Skeletal muscle tissue (tissue), 4 donors: ENCODE data around the gene NANOG. TPM values are rescaled to one million over a fixed set of nuclear protein-coding genes. Genes with fewer than 3 reads are reported as not detected.
"Not testable (repeated sequence)": the region's sequence is repeated elsewhere in the genome, so short reads cannot be mapped to it uniquely, and the experiment has no call there.

ENCODE experiments used
- H3K27ac ChIP-seq: one replicate; pipeline ENCODE4 v1.7.0; 2013; ENCODE audit warnings: mild to moderate bottlenecking, low read depth, low read length, inconsistent platforms
- H3K27me3 ChIP-seq, 3 donors: one replicate each; pipeline ENCODE4 v1.7.0; 2013; ENCODE audit warnings: low read length in 3 of 3; ENCODE audit not compliant: control insufficient read depth in 3 of 3, insufficient read depth in 3 of 3
- H3K36me3 ChIP-seq, 3 donors: one replicate each; pipeline ENCODE4 v1.7.0; 2013; ENCODE audit warnings: low read length in 3 of 3; ENCODE audit not compliant: control insufficient read depth in 3 of 3, insufficient read depth in 3 of 3
- H3K4me1 ChIP-seq, 3 donors: one replicate each; pipeline ENCODE4 v1.7.0; 2013; ENCODE audit warnings: low read length in 3 of 3, mild to moderate bottlenecking in 3 of 3; ENCODE audit not compliant: control insufficient read depth in 3 of 3, insufficient read depth in 3 of 3
- H3K4me3 ChIP-seq, 3 donors: one replicate each; pipeline ENCODE4 v1.7.0; 2013; ENCODE audit warnings: low read length in 3 of 3
- H3K9ac ChIP-seq, 3 donors: one replicate each; pipeline ENCODE4 v1.7.0; 2013; ENCODE audit warnings: low read length in 3 of 3, mild to moderate bottlenecking in 3 of 3, moderate library complexity in 2 of 3, low read depth in 1 of 3
- H3K9me3 ChIP-seq, 3 donors: one replicate each; pipeline ENCODE4 v1.7.0; 2013; ENCODE audit warnings: low read length in 3 of 3; ENCODE audit not compliant: control insufficient read depth in 3 of 3
- total RNA-seq: library from RNA; depleted of rRNA; stranded (reverse); fragments of >200 nt; gene quantifications from one replicate; pipeline ENCODE4 v1.2.3, GENCODE V29; 2014
- donor health status: Osteomylitis.

The NANOG gene
- total RNA-seq, 1 donor from 2014 or later: 0.52 TPM

GRCh38 chr12:7798750-7799308, 9.6 kb downstream of the NANOG start:
- H3K9ac ChIP-seq: not testable (repeated sequence)

GRCh38 chr12:7801460-7801859, 12.3 kb downstream of the NANOG start:
- H3K4me1 ChIP-seq: no peaks in the 10 kb centered on the region
- H3K36me3 ChIP-seq: no peaks in the 10 kb centered on the region
- H3K4me3 ChIP-seq: no peak overlapping the region
- H3K9ac ChIP-seq: no peak overlapping the region
- no peaks in the 10 kb centered on the region for H3K27me3 ChIP-seq
- no peak overlapping the region for H3K27ac ChIP-seq
- no peaks in the 10 kb centered on the region for H3K9me3 ChIP-seq

More at GRCh38 chr12:7798750-7799308, 9.6 kb downstream of the NANOG start:
- H3K4me1 ChIP-seq, H3K9me3 ChIP-seq, H3K27me3 ChIP-seq, H3K27ac ChIP-seq, H3K4me3 ChIP-seq, H3K36me3 ChIP-seq: not testable (repeated sequence)

- not testable (repeated sequence) for H3K4me3 ChIP-seq, H3K9ac ChIP-seq, H3K27ac ChIP-seq, H3K36me3 ChIP-seq, H3K9me3 ChIP-seq, H3K4me1 ChIP-seq, H3K27me3 ChIP-seq
These were observed 17.1 kb downstream of the NANOG start for GRCh38 chr12:7806319-7806718.

GRCh38 chr12:7806863-7807487, 17.8 kb downstream of the NANOG start:
- Histone ChIP-seq H3K9me3 (no peaks in the 10 kb centered on the region), H3K27ac (no peak overlapping the region), H3K27me3 (no peaks in the 10 kb centered on the region), H3K36me3 (no peaks in the 10 kb centered on the region), H3K4me3 (no peak overlapping the region), H3K4me1 (no peaks in the 10 kb centered on the region), H3K9ac (no peak overlapping the region)

GRCh38 chr12:7825754-7826153, 36.6 kb downstream of the NANOG start:
- H3K27me3 ChIP-seq, H3K9ac ChIP-seq, H3K4me1 ChIP-seq, H3K4me3 ChIP-seq, H3K36me3 ChIP-seq, H3K27ac ChIP-seq, H3K9me3 ChIP-seq: not testable (repeated sequence)

GRCh38 chr12:7829737-7830136, 40.5 kb downstream of the NANOG start:
- H3K9ac ChIP-seq, H3K4me3 ChIP-seq, H3K27ac ChIP-seq, H3K27me3 ChIP-seq, H3K36me3 ChIP-seq, H3K4me1 ChIP-seq, H3K9me3 ChIP-seq: not testable (repeated sequence)

- Histone ChIP-seq H3K9ac (no peak overlapping the region), H3K27ac (no peak overlapping the region), H3K27me3 (no peaks in the 10 kb centered on the region), H3K36me3 (no peaks in the 10 kb centered on the region), H3K4me3 (no peak overlapping the region), H3K4me1 (no peaks in the 10 kb centered on the region), H3K9me3 (no peaks in the 10 kb centered on the region)
These were observed 43.0 kb downstream of the NANOG start for GRCh38 chr12:7832059-7832696.

- not testable (repeated sequence) for H3K4me3 ChIP-seq, H3K9me3 ChIP-seq, H3K9ac ChIP-seq, H3K4me1 ChIP-seq, H3K27ac ChIP-seq, H3K27me3 ChIP-seq, H3K36me3 ChIP-seq
These were observed 44.0 kb downstream of the NANOG start for GRCh38 chr12:7833201-7833600.

GRCh38 chr12:7833831-7834230, 44.6 kb downstream of the NANOG start:
- H3K36me3 ChIP-seq: no peaks in the 10 kb centered on the region
- no peak overlapping the region for H3K9ac ChIP-seq
- no peaks in the 10 kb centered on the region for H3K27me3 ChIP-seq
- H3K4me3 ChIP-seq: no peak overlapping the region
- H3K9me3 ChIP-seq: no peaks in the 10 kb centered on the region
- H3K4me1 ChIP-seq: no peaks in the 10 kb centered on the region
- no peak overlapping the region for H3K27ac ChIP-seq

- no peak overlapping the region for H3K27ac ChIP-seq
- no peak overlapping the region for H3K4me3 ChIP-seq
- H3K27me3 ChIP-seq: no peaks in the 10 kb centered on the region
- H3K36me3 ChIP-seq: no peaks in the 10 kb centered on the region
- no peaks in the 10 kb centered on the region for H3K9me3 ChIP-seq
- H3K4me1 ChIP-seq: no peaks in the 10 kb centered on the region
- H3K9ac ChIP-seq: no peak overlapping the region
These were observed 45.5 kb downstream of the NANOG start for GRCh38 chr12:7834701-7835100.
